ENCODE data around the gene PCGF6.

The PCGF6 gene

DNA sequence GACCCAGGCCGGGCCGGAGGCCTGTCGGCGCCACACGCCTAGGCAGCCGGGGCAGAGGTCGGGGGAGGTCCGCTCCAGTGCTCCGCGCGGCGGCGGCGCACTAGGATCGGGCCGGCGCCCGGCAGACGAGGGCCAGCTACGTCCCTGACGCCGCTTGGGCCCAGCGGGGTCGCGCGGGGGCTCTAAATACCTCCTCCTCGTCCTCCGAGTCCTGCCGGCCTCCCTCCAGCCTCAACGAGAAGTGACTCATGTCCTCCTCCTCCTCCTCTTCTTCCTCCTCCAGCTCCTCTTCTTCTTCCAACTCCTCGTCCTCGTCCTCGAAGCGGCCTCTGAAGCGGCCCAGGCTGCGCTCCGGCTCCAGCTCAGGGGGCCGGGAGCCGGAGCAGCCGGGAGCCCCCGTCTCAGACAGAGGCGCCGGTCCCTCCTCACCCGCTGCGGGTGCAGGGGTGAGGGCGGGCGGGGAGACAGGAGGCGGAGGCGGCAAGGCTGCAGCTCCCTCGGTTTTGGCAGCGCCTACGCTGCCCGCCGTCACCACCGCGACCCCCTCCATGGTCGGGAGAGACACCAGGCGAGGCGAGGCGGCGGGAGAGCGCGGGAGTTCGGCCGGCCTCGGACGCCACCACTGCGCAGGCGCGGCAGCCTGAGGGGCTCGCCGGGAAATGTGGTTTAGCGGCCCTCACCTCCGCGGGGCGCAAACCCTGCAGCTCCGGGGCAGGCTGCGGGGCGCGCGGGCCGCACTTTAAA is at the start of gene PCGF6 (continued):
- TF ChIP-seq, protein P1, sequence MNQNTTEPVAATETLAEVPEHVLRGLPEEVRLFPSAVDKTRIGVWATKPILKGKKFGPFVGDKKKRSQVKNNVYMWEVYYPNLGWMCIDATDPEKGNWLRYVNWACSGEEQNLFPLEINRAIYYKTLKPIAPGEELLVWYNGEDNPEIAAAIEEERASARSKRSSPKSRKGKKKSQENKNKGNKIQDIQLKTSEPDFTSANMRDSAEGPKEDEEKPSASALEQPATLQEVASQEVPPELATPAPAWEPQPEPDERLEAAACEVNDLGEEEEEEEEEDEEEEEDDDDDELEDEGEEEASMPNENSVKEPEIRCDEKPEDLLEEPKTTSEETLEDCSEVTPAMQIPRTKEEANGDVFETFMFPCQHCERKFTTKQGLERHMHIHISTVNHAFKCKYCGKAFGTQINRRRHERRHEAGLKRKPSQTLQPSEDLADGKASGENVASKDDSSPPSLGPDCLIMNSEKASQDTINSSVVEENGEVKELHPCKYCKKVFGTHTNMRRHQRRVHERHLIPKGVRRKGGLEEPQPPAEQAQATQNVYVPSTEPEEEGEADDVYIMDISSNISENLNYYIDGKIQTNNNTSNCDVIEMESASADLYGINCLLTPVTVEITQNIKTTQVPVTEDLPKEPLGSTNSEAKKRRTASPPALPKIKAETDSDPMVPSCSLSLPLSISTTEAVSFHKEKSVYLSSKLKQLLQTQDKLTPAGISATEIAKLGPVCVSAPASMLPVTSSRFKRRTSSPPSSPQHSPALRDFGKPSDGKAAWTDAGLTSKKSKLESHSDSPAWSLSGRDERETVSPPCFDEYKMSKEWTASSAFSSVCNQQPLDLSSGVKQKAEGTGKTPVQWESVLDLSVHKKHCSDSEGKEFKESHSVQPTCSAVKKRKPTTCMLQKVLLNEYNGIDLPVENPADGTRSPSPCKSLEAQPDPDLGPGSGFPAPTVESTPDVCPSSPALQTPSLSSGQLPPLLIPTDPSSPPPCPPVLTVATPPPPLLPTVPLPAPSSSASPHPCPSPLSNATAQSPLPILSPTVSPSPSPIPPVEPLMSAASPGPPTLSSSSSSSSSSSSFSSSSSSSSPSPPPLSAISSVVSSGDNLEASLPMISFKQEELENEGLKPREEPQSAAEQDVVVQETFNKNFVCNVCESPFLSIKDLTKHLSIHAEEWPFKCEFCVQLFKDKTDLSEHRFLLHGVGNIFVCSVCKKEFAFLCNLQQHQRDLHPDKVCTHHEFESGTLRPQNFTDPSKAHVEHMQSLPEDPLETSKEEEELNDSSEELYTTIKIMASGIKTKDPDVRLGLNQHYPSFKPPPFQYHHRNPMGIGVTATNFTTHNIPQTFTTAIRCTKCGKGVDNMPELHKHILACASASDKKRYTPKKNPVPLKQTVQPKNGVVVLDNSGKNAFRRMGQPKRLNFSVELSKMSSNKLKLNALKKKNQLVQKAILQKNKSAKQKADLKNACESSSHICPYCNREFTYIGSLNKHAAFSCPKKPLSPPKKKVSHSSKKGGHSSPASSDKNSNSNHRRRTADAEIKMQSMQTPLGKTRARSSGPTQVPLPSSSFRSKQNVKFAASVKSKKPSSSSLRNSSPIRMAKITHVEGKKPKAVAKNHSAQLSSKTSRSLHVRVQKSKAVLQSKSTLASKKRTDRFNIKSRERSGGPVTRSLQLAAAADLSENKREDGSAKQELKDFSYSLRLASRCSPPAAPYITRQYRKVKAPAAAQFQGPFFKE (tag by site-specific recombination; IDR thresholded peaks at IDR 0.05; ENCODE audit: borderline replicate concordance), result no peak
- peak; percentile 90 for TF ChIP-seq EGR2 (tag by site-specific recombination; IDR thresholded peaks at IDR 0.05; ENCODE audit: low read depth)
- TF ChIP-seq ZNF248 (tag by site-specific recombination; IDR thresholded peaks at IDR 0.05), result no peak
- peak; percentile 8; the same call in 1 of the 2 replicates for TF ChIP-seq ZNF394 (tag by site-specific recombination; IDR thresholded peaks at IDR 0.05; ENCODE audit: borderline replicate concordance)
- no peak for TF ChIP-seq ZNF341 (tag by site-specific recombination; IDR thresholded peaks at IDR 0.05; ENCODE audit: low read depth)
- no peak for TF ChIP-seq ZNF157 (tag by site-specific recombination; IDR thresholded peaks at IDR 0.05)

DNA sequence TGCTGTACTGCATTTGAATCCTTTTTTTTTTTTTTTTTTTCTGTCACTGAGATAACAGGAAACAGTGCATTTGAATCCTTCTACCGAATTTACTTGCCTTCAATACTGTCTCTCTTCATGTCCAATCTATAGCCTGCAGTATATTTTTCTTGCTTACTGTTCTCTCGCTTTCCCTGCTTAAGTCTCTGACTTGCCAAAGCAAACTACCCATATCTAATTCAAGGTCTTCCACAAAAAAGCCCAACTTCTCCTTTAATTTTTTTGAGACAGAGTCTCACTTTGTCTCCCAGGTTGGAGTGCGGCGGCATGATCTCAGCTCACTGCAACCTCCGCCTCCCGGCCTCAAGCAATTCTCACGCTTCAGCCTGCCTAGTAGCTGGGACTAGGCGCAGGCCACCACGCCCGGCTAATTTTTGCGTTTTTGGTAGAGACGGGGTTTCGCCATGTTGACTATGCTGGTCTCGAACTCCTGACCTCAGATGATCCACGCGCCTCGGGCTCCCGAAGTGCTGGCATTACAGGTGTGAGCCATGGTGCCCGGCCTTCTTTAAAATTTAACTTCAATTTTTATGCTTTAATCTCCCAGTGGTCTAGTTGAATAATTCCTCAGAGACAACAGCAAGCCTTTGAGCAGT is 46.4 kb upstream of the PCGF6 start:
- Histone ChIP-seq H3K4me1 (ENCODE audit: control insufficient read depth, insufficient read depth, low read length) (peaks cover 6% of the 10 kb centered on the region), H3K36me3 (ENCODE audit: control insufficient read depth in 2 of 2, insufficient read depth in 1 of 2, low read length in 2 of 2) (peaks cover 52 to 65% of the 10 kb centered on the region in 2 experiments), H3K27ac (ENCODE audit: extremely low read depth, low read depth, low read length) (no peak overlapping the region; the same call in 1 of the 2 replicates), H3K9me3 (ENCODE audit: control insufficient read depth, insufficient read depth, low read depth, low read length) (no peaks in the 10 kb centered on the region), H3K4me3 (ENCODE audit: low read depth, low read length) (peak overlapping the region; percentile 55)
- ChIA-PET POLR2A (interaction anchor here (1.0 to 2.0 kb wide), 6 partner anchors 23 to 95 kb away, joined by 3 to 15 read pairs (median 8); partner anchors contain the start of genes PCGF6 and TAF5), CTCF (interaction anchor here (1.4 to 1.5 kb wide), 2 partner anchors 15 to 167 kb away, joined by 4 to 5 read pairs; no protein-coding TSS in a partner anchor)
- TF ChIP-seq ZNF239 (tag by site-specific recombination; IDR thresholded peaks at IDR 0.05), result no peak
- TF ChIP-seq, protein P2, sequence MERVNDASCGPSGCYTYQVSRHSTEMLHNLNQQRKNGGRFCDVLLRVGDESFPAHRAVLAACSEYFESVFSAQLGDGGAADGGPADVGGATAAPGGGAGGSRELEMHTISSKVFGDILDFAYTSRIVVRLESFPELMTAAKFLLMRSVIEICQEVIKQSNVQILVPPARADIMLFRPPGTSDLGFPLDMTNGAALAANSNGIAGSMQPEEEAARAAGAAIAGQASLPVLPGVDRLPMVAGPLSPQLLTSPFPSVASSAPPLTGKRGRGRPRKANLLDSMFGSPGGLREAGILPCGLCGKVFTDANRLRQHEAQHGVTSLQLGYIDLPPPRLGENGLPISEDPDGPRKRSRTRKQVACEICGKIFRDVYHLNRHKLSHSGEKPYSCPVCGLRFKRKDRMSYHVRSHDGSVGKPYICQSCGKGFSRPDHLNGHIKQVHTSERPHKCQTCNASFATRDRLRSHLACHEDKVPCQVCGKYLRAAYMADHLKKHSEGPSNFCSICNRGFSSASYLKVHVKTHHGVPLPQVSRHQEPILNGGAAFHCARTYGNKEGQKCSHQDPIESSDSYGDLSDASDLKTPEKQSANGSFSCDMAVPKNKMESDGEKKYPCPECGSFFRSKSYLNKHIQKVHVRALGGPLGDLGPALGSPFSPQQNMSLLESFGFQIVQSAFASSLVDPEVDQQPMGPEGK (tag by site-specific recombination; IDR thresholded peaks at IDR 0.05), result no peak
- TF ChIP-seq, protein P3, sequence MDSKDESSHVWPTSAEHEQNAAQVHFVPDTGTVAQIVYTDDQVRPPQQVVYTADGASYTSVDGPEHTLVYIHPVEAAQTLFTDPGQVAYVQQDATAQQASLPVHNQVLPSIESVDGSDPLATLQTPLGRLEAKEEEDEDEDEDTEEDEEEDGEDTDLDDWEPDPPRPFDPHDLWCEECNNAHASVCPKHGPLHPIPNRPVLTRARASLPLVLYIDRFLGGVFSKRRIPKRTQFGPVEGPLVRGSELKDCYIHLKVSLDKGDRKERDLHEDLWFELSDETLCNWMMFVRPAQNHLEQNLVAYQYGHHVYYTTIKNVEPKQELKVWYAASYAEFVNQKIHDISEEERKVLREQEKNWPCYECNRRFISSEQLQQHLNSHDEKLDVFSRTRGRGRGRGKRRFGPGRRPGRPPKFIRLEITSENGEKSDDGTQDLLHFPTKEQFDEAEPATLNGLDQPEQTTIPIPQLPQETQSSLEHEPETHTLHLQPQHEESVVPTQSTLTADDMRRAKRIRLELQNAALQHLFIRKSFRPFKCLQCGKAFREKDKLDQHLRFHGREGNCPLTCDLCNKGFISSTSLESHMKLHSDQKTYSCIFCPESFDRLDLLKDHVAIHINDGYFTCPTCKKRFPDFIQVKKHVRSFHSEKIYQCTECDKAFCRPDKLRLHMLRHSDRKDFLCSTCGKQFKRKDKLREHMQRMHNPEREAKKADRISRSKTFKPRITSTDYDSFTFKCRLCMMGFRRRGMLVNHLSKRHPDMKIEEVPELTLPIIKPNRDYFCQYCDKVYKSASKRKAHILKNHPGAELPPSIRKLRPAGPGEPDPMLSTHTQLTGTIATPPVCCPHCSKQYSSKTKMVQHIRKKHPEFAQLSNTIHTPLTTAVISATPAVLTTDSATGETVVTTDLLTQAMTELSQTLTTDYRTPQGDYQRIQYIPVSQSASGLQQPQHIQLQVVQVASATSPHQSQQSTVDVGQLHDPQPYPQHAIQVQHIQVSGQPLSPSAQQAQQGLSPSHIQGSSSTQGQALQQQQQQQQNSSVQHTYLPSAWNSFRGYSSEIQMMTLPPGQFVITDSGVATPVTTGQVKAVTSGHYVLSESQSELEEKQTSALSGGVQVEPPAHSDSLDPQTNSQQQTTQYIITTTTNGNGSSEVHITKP (tag by site-specific recombination; IDR thresholded peaks at IDR 0.05), result no peak
- TF ChIP-seq ZBTB48 (tag by site-specific recombination; IDR thresholded peaks at IDR 0.05), result no peak
- TF ChIP-seq ZFP69B (tag by site-specific recombination; IDR thresholded peaks at IDR 0.05), result no peak
- TF ChIP-seq ZNF747 (tag by site-specific recombination; IDR thresholded peaks at IDR 0.05), result no peak
- TF ChIP-seq ZSCAN30 (tag by site-specific recombination; IDR thresholded peaks at IDR 0.05), result no peak
- TF ChIP-seq, protein P4, sequence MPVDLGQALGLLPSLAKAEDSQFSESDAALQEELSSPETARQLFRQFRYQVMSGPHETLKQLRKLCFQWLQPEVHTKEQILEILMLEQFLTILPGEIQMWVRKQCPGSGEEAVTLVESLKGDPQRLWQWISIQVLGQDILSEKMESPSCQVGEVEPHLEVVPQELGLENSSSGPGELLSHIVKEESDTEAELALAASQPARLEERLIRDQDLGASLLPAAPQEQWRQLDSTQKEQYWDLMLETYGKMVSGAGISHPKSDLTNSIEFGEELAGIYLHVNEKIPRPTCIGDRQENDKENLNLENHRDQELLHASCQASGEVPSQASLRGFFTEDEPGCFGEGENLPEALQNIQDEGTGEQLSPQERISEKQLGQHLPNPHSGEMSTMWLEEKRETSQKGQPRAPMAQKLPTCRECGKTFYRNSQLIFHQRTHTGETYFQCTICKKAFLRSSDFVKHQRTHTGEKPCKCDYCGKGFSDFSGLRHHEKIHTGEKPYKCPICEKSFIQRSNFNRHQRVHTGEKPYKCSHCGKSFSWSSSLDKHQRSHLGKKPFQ (tag by site-specific recombination; IDR thresholded peaks at IDR 0.05), result no peak
